ENCODE data around the gene SLC25A23.

DNA sequence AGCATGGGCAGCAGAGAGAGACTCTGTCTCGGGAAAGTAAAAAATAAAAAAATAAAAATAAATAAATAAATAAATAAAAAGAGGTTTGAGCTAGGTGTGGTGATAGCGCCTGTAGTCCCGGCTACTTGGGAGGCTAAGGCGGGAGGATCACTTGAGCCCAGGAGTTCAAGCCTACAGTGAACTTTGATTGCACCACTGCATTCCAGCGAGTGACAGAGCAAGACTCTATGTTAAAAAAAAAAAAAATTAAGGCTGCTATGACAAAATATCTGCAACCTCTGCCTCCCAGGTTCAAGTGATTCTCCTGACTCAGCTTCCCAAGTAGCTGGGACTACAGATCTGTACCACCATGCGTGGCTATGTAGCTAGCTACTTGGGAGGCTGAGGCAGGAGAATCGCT is 25.2 kb upstream of the SLC25A23 start:
- TF ChIP-seq, protein P1, sequence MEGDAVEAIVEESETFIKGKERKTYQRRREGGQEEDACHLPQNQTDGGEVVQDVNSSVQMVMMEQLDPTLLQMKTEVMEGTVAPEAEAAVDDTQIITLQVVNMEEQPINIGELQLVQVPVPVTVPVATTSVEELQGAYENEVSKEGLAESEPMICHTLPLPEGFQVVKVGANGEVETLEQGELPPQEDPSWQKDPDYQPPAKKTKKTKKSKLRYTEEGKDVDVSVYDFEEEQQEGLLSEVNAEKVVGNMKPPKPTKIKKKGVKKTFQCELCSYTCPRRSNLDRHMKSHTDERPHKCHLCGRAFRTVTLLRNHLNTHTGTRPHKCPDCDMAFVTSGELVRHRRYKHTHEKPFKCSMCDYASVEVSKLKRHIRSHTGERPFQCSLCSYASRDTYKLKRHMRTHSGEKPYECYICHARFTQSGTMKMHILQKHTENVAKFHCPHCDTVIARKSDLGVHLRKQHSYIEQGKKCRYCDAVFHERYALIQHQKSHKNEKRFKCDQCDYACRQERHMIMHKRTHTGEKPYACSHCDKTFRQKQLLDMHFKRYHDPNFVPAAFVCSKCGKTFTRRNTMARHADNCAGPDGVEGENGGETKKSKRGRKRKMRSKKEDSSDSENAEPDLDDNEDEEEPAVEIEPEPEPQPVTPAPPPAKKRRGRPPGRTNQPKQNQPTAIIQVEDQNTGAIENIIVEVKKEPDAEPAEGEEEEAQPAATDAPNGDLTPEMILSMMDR (IDR thresholded peaks at IDR 0.05) = no peak
- TF ChIP-seq POLR2A (IDR thresholded peaks at IDR 0.05) = no peak

All from uterus (tissue), 2 donors.